GM19395 (cell line): ENCODE measurements around the gene SLC22A31.
A peak's percentile ranks its signal among the peaks of the same experiment; 100 is the strongest.
"Not testable (repeated sequence)": the region's sequence is repeated elsewhere in the genome, so short reads cannot be mapped to it uniquely, and the experiment has no call there.

Experiments used
- ATAC-seq: cut with Tn5 transposase; IDR thresholded peaks from one replicate; pipeline ENCODE4 v1.9.1; 2021; ENCODE audit warnings: mild to moderate bottlenecking, moderate library complexity; ENCODE audit not compliant: unreplicated experiment

SLC22A31 gene

DNA sequence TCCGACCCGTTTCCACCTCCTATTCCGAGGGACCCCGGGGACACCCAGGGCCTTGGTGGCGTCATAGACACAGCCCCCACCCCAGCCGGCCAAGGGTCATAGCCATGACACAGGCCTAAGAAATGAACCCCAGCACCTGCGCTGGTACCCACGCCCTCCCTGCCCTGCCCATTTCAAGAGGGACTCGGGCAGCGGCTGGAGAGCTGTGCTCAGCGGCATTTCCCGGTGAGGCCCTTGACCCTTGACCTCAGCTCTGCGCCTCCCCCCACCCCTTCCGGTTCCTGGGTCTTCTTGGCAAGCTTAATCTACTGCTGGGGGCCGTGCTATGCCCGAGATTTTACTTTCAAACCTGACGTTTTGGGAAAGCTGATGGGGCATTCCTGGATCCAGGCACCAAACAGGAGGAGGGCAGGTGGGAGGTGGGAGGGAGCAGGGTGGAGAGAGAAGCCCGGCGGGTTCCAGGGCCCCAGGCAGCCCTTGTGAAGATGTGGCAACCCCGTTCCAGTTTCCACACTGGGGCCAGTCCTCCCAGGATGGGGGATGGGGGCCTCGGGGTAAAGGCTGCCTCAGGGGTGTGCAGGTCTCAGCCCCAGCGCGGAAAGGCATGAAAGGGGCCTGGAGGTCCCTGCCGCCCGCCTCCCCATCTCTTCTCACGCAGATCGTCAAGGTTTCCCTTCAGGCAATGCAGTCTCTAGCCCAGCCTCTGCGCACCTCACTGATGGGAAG, at the start of gene SLC22A31:
SLC22A31 (minus strand) TSS at position 414 of the 726 bp plus-strand sequence; CDS start at position 378, 36 bp downstream.
- ATAC-seq: no peak

- no peak for ATAC-seq
Observed at GRCh38 chr16:89248196-89248982, 48.1 kb upstream of the SLC22A31 start.

GRCh38 chr16:89247734-89248075, 47.4 kb upstream of the SLC22A31 start:
- ATAC-seq: peak; percentile 23

DNA sequence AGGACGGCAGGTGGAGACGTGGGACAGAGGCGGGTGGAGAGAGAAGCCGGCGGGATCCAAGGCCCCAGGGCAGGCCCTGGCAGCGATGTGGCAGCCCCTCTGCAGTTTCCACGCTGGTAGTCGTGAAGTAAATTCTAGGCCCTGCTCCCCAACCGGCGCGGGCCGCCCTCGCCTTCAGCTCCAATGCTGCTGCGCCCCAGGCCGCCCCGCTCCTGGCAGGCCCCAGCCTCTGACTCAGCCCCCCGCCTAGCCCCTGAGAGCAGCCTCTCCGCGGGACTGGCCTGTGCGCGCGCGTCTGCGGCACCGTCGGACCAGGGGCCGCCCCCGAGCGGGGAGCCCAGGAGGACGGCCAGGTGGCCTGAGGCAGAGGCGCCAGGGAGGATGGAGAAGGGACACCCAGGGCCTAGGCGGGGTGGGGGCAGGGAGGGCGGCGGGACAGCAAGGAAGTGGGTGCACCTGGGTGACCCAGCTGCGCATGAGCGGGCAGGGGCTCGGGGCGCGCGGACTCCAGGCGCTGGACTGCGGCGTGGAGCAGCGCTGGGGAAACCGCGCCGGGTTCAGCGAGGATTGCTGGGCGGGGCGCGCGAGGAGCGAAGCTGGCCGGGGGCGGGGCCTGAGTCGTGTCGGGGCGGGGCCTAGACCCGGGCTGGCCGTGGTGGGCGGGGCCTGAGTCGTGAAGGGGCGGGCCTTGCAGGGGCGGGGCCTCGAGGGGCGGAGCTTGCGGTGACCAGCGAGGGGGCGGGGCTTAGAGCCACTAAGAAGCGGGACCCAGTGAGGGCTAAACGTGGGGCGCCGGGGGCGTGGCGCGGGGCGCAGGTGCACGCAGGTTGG, 46.8 kb upstream of the SLC22A31 start:
- ATAC-seq: peak; percentile 71

DNA sequence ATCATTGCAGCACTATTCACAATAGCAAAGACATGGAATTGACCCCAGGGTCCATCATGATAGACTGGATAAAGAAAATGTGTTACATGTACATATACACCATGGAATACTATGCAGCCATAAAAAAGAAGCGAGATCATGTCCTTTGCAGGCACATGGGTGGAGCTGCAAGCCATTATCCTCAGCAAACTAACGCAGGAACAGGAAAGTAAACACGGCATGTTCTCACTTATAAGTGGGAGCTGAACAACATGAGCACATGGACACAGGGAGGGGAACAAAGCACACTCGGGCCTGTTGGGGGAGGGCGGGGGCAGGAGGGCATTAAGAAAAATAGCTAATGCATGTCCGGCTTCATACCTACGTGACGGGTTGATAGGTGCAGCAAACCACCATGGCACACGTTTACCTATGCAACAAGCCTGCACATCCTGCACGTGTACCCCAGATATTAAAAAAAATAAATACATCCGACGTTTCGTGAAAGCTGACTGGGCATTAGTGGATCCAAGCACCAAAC, 46.1 kb upstream of the SLC22A31 start:
- no peak for ATAC-seq

DNA sequence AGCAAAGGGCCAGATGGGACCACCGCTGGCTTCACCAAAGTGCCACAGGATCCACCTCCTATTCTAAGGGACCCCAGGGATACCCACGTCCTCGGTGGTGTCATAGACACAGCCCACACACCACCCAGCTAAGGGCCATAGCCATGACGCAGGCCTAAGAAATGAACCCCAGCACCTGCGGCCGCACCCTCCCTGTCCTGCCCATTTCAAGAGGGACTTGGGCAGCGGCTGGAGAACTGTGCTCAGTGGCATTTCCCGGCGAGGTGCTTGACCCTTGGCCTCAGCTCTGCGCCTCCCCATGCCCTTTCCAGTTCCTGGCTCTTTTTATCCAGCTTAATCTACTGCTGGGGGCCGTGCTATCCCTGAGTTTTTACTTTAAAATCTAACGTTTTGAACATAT, 44.4 kb upstream of the SLC22A31 start:
- ATAC-seq: no peak

GRCh38 chr16:89244264-89244663, 43.9 kb upstream of the SLC22A31 start:
- not testable (repeated sequence) for ATAC-seq

GRCh38 chr16:89243664-89244063, 43.3 kb upstream of the SLC22A31 start:
- ATAC-seq: no peak

GRCh38 chr16:89242795-89243200, 42.5 kb upstream of the SLC22A31 start:
- ATAC-seq: no peak

DNA sequence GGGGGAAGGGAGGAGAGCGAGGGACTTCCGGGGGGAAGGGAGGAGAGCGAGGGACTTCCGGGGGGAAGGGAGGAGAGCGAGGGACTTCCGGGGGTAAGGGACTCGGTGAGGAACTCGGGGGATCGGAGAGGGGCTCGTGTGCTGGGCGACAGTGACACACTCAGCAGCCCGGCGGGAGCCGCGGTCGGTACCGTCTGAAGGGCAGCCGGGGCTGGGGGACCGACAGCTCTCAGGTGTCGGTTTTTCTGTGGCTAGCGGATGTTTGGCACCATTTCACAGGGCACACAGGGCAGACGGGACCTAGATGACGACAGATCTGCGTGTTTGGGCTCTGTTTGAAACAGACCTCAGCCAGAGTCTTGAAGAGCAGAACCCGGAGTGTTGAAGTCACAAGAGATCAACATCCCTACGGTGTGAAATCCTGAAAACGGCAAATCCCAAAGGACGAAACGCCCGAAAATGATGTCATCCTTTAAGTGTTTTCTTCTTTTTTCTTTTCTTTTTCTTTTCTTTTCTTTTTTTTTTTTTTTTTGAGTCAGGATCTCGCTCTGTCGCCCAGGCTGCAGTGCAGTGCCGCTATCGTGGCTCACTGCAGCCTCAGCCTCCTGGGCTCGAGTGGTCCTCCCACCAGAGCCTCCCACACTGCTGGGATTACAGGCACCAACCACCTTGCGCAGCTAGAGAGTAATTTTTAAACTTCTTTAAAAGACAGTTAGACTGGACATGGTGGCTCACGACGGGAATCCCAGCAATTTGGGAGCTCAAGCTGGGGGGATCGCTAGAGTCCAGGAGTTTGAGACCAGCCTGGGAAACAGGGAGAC, 41.1 kb upstream of the SLC22A31 start:
- ATAC-seq: peak; percentile 60

GRCh38 chr16:89237733-89238132, 37.4 kb upstream of the SLC22A31 start:
- ATAC-seq: no peak

- ATAC-seq: no peak
Observed at GRCh38 chr16:89233678-89234490, 33.5 kb upstream of the SLC22A31 start.

GRCh38 chr16:89232107-89232506, 31.8 kb upstream of the SLC22A31 start:
- ATAC-seq: no peak

DNA sequence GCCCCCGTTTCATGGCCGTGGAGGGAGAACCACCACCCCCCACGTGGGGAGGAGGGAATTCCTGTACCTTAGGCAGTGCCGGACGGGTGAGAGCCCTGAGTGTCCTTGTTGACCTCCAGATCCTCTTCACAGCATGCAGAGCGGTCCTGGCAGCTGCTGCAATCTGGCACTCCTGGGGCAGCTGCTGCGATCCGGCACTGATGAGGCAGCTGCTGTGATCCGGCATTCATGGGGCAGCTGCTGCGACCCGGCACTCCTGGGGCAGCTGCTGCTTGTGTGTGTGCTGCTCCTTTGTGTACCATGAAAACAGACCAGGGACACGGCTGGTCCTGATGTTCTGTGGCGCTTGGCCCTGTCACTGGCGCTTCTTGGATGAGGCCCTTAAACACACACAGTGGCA, 29.9 kb upstream of the SLC22A31 start:
- ATAC-seq: no peak

- no peak for ATAC-seq
Observed at GRCh38 chr16:89224665-89225064, 24.3 kb upstream of the SLC22A31 start.

DNA sequence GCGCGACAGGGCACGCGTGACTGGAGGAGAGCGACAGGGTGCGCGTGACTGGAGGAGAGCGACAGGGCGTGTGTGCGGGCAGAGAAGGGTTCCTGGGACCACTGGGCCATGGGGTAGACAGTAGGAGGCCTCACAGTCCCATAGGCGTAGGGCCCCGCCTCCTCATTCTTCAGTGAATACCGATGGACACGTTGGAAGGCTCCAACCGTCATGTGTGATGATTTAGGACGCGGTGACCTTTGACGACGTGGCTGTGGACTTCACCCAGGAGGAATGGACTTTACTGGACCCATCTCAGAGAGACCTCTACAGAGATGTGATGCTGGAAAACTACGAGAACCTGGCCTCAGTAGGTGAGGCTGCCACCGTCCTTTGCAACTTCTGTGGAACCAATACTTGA, 22.6 kb upstream of the SLC22A31 start:
- ATAC-seq: no peak

DNA sequence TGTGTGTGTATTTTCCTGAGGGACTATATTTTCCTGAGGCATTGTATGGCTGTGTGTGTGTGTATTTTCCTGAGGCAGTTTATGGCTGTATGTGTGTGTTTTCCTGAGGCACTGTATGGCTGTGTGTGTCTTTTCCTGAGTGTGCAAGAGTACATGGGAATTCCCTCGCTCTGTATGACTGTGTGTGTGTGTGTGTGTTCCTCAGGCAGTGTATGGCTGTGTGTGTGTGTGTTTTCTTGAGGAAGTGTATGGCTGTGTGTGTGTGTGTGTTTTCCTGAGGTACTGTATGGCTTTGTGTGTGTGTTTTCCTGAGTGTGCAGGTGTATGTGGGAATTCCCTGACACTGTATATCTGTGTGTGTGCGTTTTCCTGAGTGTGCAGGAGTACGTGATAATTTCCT, 21.3 kb upstream of the SLC22A31 start:
- ATAC-seq: no peak

GRCh38 chr16:89219365-89219764, 19.0 kb upstream of the SLC22A31 start:
- no peak for ATAC-seq

DNA sequence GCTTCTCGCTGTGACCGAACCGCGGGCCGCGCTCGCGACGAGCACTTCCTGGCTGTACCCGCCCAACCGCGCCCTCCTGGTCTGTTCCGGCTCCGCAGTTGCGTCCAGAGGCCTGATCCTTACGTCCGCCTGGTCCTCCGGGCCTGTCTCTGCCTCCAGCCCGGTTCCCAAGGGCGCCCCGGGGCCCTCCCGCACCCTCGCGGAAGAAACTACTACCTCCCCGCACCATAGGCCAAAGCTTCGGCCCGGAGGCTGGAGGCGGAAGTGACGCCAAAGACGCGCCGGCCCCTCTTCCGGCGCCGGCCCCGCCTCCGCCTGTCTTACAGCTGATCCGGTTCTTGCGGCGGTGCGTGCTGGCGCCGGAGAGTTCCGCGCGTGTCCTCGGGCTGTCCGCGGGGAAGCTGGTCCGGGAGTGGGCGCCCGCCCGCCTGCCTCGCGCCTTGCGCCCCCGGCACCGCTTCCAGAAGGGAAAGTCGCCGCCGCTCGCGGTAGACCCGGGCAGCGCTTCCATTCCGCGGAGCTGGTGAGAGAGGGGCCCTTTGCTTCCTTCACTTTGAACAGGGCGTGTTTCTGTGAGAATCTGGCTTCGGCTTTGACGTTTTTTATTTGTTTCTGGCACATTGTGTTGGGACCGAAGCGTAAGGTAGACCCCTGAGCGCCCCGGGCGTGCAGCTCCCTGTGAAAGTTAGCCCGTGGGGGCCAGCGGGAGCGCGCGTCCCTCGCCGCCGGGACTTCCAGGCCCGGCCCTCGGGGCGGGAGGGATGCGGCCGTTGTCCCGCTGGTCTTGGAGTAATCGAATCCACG, 17.3 kb upstream of the SLC22A31 start, which contains the start of gene ZNF778:
ZNF778 (plus strand) TSS at position 316 of the 804 bp plus-strand sequence. CDS start 3,425 bp downstream, outside the sequence.
- ATAC-seq: peak; percentile 83
